Right cardiac atrium (tissue), 5 donors: Measurements from ENCODE around the gene ORC3. TPM values are rescaled to one million over a fixed set of nuclear protein-coding genes. Genes with fewer than 3 reads are reported as not detected.
"Not testable (repeated sequence)": the region's sequence is repeated elsewhere in the genome, so short reads cannot be mapped to it uniquely, and the experiment has no call there.

Experiments
- ATAC-seq, 2 donors: fragments of 200-7000 bp; cut with Tn5 transposase; one replicate each; pipeline versions ENCODE4 v1.8.0 to v1.9.1; 2020; ENCODE audit warnings: moderate library complexity in 2 of 2, mild to moderate bottlenecking in 1 of 2
- DNase-seq, 3 donors: peaks; one replicate each; pipeline ENCODE4 v3.0.0-alpha.2; 2020
- H3K27ac ChIP-seq: one replicate; pipeline ENCODE4 v1.5.1; 2013; ENCODE audit warnings: mild to moderate bottlenecking, low read length, control low read depth, moderate library complexity
- H3K27me3 ChIP-seq: one replicate; pipeline ENCODE4 v1.6.1; 2013; ENCODE audit not compliant: control insufficient read depth, insufficient read depth
- H3K4me1 ChIP-seq: one replicate; pipeline ENCODE4 v1.6.1; 2013; ENCODE audit warnings: low read length; ENCODE audit not compliant: control insufficient read depth, insufficient read depth
- H3K4me3 ChIP-seq: one replicate; pipeline ENCODE4 v1.5.1; 2013; ENCODE audit warnings: low read length, control low read depth
- H3K9me3 ChIP-seq: one replicate; pipeline ENCODE4 v1.6.1; 2013; ENCODE audit warnings: low read length; ENCODE audit not compliant: control insufficient read depth
- WGBS: extraction: QIAGEN DNeasy Blood & Tissue Kit; methylation state at CpG from one replicate; pipeline ENCODE4 v1.1.7; 2013; 5-methylcytosine and 5-hydroxymethylcytosine counted together
- intact Hi-C, 4 donors: fragments of 100-400 bp; cut with DNase I; formaldehyde crosslinking; loops; one replicate each; pipeline versions ENCODE4 v1.11.0 to v1.14.0; 2022 to 2023
- polyA plus RNA-seq: library from polyadenylated mRNA; stranded (reverse); fragments of 200-250 nt; gene quantifications from one replicate; pipeline ENCODE4 v1.2.3, GENCODE V29; 2013
- total RNA-seq, 4 donors: library from RNA; stranded (reverse); fragmentation: NEBNext Ultra II Directional; extraction: Animal tissue kit (Norgen Biotek cat#: 25700); gene quantifications; one replicate each; pipeline ENCODE4 v1.2.1, GENCODE V29; 2021
- donor health status: healthy with polysubstance abuse.
- donor health status: DM: no; HTN: yes; CAD: no.
- donor health status: DM: no; HTN: no; CAD: no.
- donor health status: DM: no; HTN: yes; CAD: no; lungs with severe emphysema.
- donor health status: DM: yes; HTN: yes; CAD: no.

ORC3 gene
- total and polyA plus RNA-seq, 5 donors, result 18.4 to 23.2 (median 20.9) TPM

DNA sequence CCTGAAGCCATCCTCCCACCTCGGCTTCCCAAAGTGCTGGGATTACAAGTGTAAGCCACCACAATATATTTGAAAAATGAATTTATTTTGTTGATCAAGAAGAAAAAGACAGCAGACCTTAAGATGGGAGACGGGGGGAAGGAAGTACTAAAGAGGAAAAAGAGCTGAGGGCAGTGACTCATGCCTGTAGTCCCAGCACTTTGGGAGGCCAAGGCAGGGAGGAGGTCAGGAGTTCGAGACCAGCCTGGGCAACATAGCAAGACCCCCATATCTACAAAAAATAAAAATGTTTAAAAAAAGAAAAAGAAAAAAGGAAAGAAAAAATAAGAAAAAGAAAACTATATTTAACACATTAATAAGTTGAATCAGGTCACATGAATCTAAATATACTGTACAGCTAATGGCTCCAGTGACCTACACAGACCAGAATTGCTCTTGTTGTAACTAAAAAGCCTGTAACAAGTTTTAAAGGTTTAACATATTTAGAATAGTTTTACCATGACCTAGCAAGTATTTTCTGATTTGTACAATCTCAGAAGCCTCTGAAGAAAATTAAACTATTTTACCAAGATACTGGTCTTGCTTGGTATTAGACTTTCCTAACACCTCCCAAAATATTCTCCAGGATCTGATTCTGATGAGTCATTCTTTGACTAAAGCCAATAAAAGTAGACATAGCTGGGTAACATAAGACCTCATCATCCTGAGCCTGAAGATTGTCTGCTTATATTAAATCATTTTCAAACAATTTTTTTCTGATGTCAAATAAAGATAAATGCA is 116.4 kb downstream of the ORC3 start:
- Histone ChIP-seq H3K27ac (no peak overlapping the region), H3K4me1 (peaks cover 2% of the 10 kb centered on the region), H3K9me3 (no peaks in the 10 kb centered on the region), H3K27me3 (no peaks in the 10 kb centered on the region), H3K4me3 (no peak overlapping the region)
- intact Hi-C loops, result no loop called here
- DNase-seq, result no peak
- WGBS, result 83% methylated on average over 3 of the region's 3 CpGs
- ATAC-seq, result no peak

DNA sequence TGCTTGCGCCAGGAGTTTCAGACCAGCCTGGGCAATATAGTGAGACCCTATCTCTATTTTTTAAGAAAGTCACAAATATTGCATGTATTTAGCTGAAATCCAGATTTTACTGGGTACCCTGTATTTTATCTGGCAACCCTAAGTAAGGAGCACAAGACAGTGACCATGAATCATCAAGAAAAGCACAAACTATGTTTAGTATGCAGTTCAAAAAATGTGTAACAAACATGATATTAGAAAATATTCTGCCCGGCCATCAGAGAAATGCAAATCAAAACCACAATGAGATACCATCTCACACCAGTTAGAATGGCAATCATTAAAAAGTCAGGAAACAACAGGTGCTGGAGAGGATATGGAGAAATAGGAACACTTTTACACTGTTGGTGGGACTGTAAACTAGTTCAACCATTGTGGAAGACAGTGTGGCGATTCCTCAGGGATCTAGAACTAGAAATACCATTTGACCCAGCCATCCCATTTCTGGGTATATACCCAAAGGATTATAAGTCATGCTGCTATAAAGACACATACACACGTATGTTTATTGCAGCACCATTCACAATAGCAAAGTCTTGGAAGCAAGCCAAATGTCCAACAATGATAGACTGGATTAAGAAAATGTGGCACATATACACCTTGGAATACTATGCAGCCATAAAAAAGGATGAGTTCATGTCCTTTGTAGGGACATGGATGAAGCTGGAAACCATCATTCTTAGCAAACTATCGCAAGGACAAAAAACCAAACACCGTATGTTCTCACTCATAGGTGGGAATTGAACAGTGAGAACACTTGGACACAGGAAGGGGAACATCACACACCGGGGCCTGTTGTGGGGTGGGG is 118.9 kb downstream of the ORC3 start:
- intact Hi-C loops, H3K4me1 ChIP-seq, H3K9me3 ChIP-seq, H3K27ac ChIP-seq, DNase-seq, H3K4me3 ChIP-seq, ATAC-seq, H3K27me3 ChIP-seq: not testable (repeated sequence)
- WGBS, result 93% methylated on average over 6 of the region's 7 CpGs

GRCh38 chr6:87710090-87710489 is 120.2 kb downstream of the ORC3 start:
- H3K9me3 ChIP-seq, result no peaks in the 10 kb centered on the region
- DNase-seq (no peak), ATAC-seq (no peak)
- no peak overlapping the region for H3K4me3 ChIP-seq
- H3K27me3 ChIP-seq, result no peaks in the 10 kb centered on the region
- H3K27ac ChIP-seq, result no peak overlapping the region
- intact Hi-C loops, result no loop called here
- peaks cover 2% of the 10 kb centered on the region for H3K4me1 ChIP-seq
- WGBS, result 73% methylated on average over 3 of the region's 3 CpGs

GRCh38 chr6:87712713-87713112 is 122.8 kb downstream of the ORC3 start:
- H3K4me1 ChIP-seq, DNase-seq, intact Hi-C loops, H3K9me3 ChIP-seq, ATAC-seq, H3K27ac ChIP-seq, H3K4me3 ChIP-seq, H3K27me3 ChIP-seq: not testable (repeated sequence)
- 94% methylated on average over 3 of the region's 3 CpGs for WGBS

DNA sequence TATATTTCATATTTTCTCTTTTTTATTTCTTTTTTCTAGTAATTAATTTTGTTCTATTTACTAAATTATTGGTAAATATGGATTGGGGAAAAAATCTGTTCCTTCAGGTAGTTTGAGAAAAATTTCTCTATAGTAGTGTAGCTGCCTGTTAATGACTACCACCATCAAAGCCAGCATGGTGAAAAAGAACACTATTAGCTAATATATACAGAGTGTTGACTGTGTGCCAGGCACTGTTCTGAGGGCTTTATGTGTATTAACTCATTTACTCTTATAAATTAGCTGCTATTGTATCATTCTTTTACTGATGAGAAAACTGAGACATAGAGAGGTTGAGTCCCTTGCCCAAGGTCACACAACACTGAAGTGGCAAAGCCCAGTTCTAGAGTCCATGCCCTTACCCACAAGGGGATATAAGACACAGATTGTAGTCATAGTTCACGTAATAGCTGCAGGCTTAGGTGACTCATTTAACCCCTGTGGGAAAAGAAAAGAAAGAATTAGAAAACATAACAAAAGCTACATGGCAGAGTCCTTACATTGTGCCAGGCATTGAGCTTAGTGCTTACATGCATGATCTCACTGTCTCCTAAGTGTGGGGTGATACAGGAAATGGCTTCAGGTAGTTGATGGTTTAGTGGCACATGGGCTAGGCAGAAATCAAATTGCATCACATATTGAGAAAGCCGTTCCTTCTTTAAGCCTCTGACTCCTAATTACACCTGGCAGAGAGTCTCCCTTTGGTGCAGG is 124.3 kb downstream of the ORC3 start:
- peaks cover 2% of the 10 kb centered on the region for H3K4me1 ChIP-seq
- intact Hi-C loops, result no loop called here
- ATAC-seq (no peak), DNase-seq (no peak)
- H3K27ac ChIP-seq, result no peak overlapping the region
- H3K4me3 ChIP-seq, result no peak overlapping the region
- 71% methylated on average over 2 of the region's 2 CpGs for WGBS
- no peaks in the 10 kb centered on the region for H3K27me3 ChIP-seq
- H3K9me3 ChIP-seq, result no peaks in the 10 kb centered on the region

Other genes with a start within 250 kb of the ORC3 start
- gene C6orf163, start 245.3 kb upstream of the ORC3 start, total RNA-seq, result 1 to 10 TPM; 2.0 to 4.3 (median 2.5) TPM
- gene C6orf163, start 245.3 kb upstream of the ORC3 start, polyA plus RNA-seq, result 1.6 TPM
- under 1 TPM in 3 of 4 donors, not detected in 1; 0.31 to 0.60 (median 0.50) TPM for gene CFAP206, start 182.2 kb upstream of the ORC3 start, total RNA-seq
- 0.14 TPM for gene CFAP206, start 182.2 kb upstream of the ORC3 start, polyA plus RNA-seq
- 10 to 100 TPM; 13.1 to 17.6 (median 15.1) TPM for gene SLC35A1, start 117.2 kb upstream of the ORC3 start, total RNA-seq
- gene SLC35A1, start 117.2 kb upstream of the ORC3 start, polyA plus RNA-seq, result 18.0 TPM
- gene RARS2, start 148 bp upstream of the ORC3 start, total RNA-seq, result 10 to 100 TPM; 18.0 to 26.0 (median 21.0) TPM
- 14.5 TPM for gene RARS2, start 148 bp upstream of the ORC3 start, polyA plus RNA-seq
- gene AKIRIN2, start 112.1 kb downstream of the ORC3 start, total RNA-seq, result 10 to 100 TPM; 34.4 to 39.7 (median 37.8) TPM
- gene AKIRIN2, start 112.1 kb downstream of the ORC3 start, polyA plus RNA-seq, result 32.6 TPM